ENCODE measurements around the gene CRELD1. TPM values are rescaled to one million over a fixed set of nuclear protein-coding genes. Genes with fewer than 3 reads are reported as not detected.

Gene CRELD1
- total RNA-seq, 3 donors from 2014 or later: 11.0 to 15.6 (median 13.0) TPM

DNA sequence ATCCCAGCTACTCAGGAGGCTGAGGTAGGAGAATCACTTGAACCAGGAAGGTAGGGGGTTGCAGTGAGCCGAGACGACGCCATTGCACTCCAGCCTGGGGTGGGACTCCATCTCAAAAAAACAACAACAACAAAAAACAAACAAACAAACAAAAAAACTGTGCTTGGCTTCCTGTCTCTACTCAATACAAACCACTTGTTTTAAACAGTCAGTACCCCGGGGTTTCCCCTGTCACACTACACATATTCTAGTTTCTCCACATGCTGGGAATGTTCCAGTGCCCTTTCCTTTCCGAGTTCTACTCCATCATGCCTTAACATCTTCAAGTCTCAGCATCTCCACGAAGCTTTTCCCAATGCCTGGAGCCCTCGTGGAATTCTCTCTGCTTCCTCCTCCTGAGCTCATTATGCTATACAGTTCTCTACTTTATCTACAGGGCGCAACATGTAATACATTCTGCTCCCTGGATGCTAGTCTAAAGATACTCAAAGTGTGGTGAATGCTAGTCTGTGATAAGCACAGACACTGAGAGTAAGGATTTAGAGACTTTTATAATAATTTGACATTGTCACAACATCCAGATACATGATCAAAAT lies 45.2 kb downstream of the CRELD1 start:
- Mint-ChIP-seq H3K4me3 (no peak overlapping the region), H3K27me3 (ENCODE audit: low read depth) (no peaks in the 10 kb centered on the region), H3K9me3 (no peaks in the 10 kb centered on the region), H3K4me1 (ENCODE audit: low read depth) (peaks cover 20% of the 10 kb centered on the region), H3K36me3 (ENCODE audit: insufficient read depth) (peaks cover 22% of the 10 kb centered on the region)
- no peak for ATAC-seq
- no peak for DNase-seq

DNA sequence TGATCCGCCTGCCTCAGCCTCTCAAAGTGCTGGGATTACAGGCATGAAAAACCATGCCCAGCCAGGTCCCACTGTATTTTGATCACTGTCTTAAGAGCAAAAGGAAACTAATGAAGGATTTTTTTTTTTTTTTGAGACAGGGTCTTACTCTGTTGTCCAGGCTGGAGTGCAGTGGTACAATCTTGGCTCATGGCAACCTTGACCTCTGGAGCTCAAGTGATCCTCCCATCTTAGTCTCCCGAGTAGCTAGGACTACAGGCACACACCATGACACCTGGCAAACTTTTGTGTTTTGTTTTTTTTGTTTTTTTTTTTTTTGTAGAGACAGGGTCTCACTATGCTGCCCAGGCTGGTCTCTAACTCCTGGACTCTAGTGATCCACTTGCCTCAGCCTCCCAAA lies 46.6 kb downstream of the CRELD1 start:
- peaks cover 22% of the 10 kb centered on the region for H3K4me1 Mint-ChIP-seq (ENCODE audit: low read depth)
- peaks cover 17% of the 10 kb centered on the region for H3K36me3 Mint-ChIP-seq (ENCODE audit: insufficient read depth)
- no peaks in the 10 kb centered on the region for H3K9me3 Mint-ChIP-seq
- no peak for ATAC-seq
- no peak overlapping the region for H3K4me3 Mint-ChIP-seq
- DNase-seq: no peak
- H3K27me3 Mint-ChIP-seq (ENCODE audit: low read depth): no peaks in the 10 kb centered on the region

GRCh38 chr3:9986230-9986725 lies 52.6 kb downstream of the CRELD1 start:
- peak; percentile 51 to 64 for ATAC-seq
- peaks cover 22% of the 10 kb centered on the region for H3K4me1 Mint-ChIP-seq (ENCODE audit: low read depth)

GRCh38 chr3:9994086-9994844 lies 60.6 kb downstream of the CRELD1 start:
- H3K9me3 Mint-ChIP-seq: no peaks in the 10 kb centered on the region
- no peak for ATAC-seq
- no peak overlapping the region for H3K4me3 Mint-ChIP-seq
- DNase-seq: no peak
- H3K4me1 Mint-ChIP-seq (ENCODE audit: low read depth): no peaks in the 10 kb centered on the region
- H3K36me3 Mint-ChIP-seq (ENCODE audit: insufficient read depth): peaks cover 13% of the 10 kb centered on the region
- H3K27me3 Mint-ChIP-seq (ENCODE audit: low read depth): no peaks in the 10 kb centered on the region

More at GRCh38 chr3:9986230-9986725, 52.6 kb downstream of the CRELD1 start:
- peak overlapping the region; percentile 96 for H3K4me3 Mint-ChIP-seq
- H3K9me3 Mint-ChIP-seq: no peaks in the 10 kb centered on the region
- no peaks in the 10 kb centered on the region for H3K27me3 Mint-ChIP-seq (ENCODE audit: low read depth)
- H3K36me3 Mint-ChIP-seq (ENCODE audit: insufficient read depth): peaks cover 2% of the 10 kb centered on the region
- DNase-seq: no peak

Other genes starting within 250 kb of the CRELD1 start
- under 1 TPM in 1 of 3 donors, not detected in 2; 0.19 TPM for gene CPNE9, start 230.0 kb upstream of the CRELD1 start, total RNA-seq
- 10 to 100 TPM; 56.9 to 59.9 (median 59.8) TPM for gene BRPF1, start 202.1 kb upstream of the CRELD1 start, total RNA-seq
- 10 to 100 TPM; 25.2 to 30.5 (median 28.8) TPM for gene OGG1, start 183.9 kb upstream of the CRELD1 start, total RNA-seq
- 10 to 100 TPM; 15.3 to 20.7 (median 15.7) TPM for gene CAMK1, start 163.9 kb upstream of the CRELD1 start, total RNA-seq
- 10 to 100 TPM; 39.3 to 42.0 (median 40.2) TPM for gene TADA3, start 141.4 kb upstream of the CRELD1 start, total RNA-seq
- gene ARPC4, start 140.8 kb upstream of the CRELD1 start, total RNA-seq: 100 to 1,000 TPM; 257 to 268 (median 264) TPM
- gene TTLL3, start 123.6 kb upstream of the CRELD1 start, total RNA-seq: 10 to 100 TPM in 2 of 3 donors, 1 to 10 TPM in 1; 9.2 to 13.5 (median 11.1) TPM
- 10 to 100 TPM; 56.5 to 70.3 (median 69.0) TPM for gene RPUSD3, start 89.8 kb upstream of the CRELD1 start, total RNA-seq
- gene CIDEC, start 53.6 kb upstream of the CRELD1 start, total RNA-seq: not detected
- gene JAGN1, start 43.2 kb upstream of the CRELD1 start, total RNA-seq: 10 to 100 TPM; 39.2 to 42.3 (median 41.2) TPM
- gene IL17RE, start 31.0 kb upstream of the CRELD1 start, total RNA-seq: under 1 TPM; 0.47 to 0.73 (median 0.61) TPM
- under 1 TPM; 0.27 to 0.53 (median 0.40) TPM for gene IL17RC, start 16.7 kb upstream of the CRELD1 start, total RNA-seq
- 1 to 10 TPM; 6.7 to 7.6 (median 7.5) TPM for gene PRRT3, start 18.6 kb downstream of the CRELD1 start, total RNA-seq
- gene EMC3, start 53.0 kb downstream of the CRELD1 start, total RNA-seq: 10 to 100 TPM; 47.1 to 58.8 (median 47.7) TPM
- gene FANCD2, start 92.6 kb downstream of the CRELD1 start, total RNA-seq: 10 to 100 TPM; 33.8 to 34.8 (median 34.5) TPM
- gene FANCD2OS, start 174.4 kb downstream of the CRELD1 start, total RNA-seq: not detected
- gene BRK1, start 181.8 kb downstream of the CRELD1 start, total RNA-seq: 100 to 1,000 TPM in 1 of 3 donors, 10 to 100 TPM in 2; 93.5 to 104 (median 96.6) TPM
- gene VHL, start 207.9 kb downstream of the CRELD1 start, total RNA-seq: 10 to 100 TPM; 29.6 to 32.7 (median 30.4) TPM
- 1 to 10 TPM; 2.1 to 3.8 (median 3.0) TPM for gene IRAK2, start 231.1 kb downstream of the CRELD1 start, total RNA-seq